Measurements from ENCODE around the gene CUX1.

DNA sequence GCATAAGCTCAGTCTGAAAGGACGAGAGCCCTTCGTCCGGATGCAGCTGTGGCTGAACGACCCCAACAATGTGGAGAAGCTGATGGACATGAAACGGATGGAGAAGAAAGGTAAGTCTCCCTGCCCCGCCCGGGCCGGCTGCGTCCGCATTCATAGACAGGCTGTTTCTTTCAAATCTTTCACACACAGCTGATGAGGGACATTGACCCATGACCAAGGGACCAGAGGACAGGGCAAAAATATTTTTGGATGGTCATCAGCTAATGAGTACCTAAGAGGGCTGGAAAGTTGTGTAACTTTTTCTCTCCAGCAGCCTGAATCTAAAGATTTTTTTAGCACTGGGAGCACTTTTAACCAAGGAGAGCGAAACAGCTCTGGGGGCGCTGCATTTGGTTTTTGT is 416.7 kb downstream of the CUX1 start:
- no peak for TF ChIP-seq RFX5 (IDR thresholded peaks at IDR 0.05; ENCODE audit: low read depth, low read length)
- no peak for TF ChIP-seq SMAD1 (CRISPR knock-in tag; IDR thresholded peaks at IDR 0.05; ENCODE audit: borderline replicate concordance, low read depth)
- no peak for TF ChIP-seq ERF (CRISPR knock-in tag; IDR thresholded peaks at IDR 0.05)
- no peak for TF ChIP-seq ZNF839 (CRISPR knock-in tag; IDR thresholded peaks at IDR 0.05; ENCODE audit: borderline replicate concordance)
- TF ChIP-seq, protein P1, sequence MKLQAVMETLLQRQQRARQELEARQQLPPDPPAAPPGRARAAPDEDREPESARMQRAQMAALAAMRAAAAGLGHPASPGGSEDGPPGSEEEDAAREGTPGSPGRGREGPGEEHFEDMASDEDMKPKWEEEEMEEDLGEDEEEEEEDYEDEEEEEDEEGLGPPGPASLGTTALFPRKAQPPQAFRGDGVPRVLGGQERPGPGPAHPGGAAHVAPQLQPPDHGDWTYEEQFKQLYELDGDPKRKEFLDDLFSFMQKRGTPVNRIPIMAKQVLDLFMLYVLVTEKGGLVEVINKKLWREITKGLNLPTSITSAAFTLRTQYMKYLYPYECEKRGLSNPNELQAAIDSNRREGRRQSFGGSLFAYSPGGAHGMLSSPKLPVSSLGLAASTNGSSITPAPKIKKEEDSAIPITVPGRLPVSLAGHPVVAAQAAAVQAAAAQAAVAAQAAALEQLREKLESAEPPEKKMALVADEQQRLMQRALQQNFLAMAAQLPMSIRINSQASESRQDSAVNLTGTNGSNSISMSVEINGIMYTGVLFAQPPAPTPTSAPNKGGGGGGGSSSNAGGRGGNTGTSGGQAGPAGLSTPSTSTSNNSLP (IDR thresholded peaks at IDR 0.05; ENCODE audit: low read depth, low read length) = no peak
- no peak for TF ChIP-seq JUND (CRISPR knock-in tag; IDR thresholded peaks at IDR 0.05)
- TF ChIP-seq TGIF2 (CRISPR knock-in tag; IDR thresholded peaks at IDR 0.05) = no peak
- TF ChIP-seq ZNF234 (CRISPR knock-in tag; conservative IDR thresholded peaks at IDR 0.05) = no peak
- no peak for TF ChIP-seq ZMYM2 (CRISPR knock-in tag; IDR thresholded peaks at IDR 0.05)
- TF ChIP-seq ZNF101 (CRISPR knock-in tag; IDR thresholded peaks at IDR 0.05; ENCODE audit: borderline replicate concordance, low read depth) = no peak
- no peak for TF ChIP-seq ZNF605 (CRISPR knock-in tag; IDR thresholded peaks at IDR 0.05)
- TF ChIP-seq, protein P2, sequence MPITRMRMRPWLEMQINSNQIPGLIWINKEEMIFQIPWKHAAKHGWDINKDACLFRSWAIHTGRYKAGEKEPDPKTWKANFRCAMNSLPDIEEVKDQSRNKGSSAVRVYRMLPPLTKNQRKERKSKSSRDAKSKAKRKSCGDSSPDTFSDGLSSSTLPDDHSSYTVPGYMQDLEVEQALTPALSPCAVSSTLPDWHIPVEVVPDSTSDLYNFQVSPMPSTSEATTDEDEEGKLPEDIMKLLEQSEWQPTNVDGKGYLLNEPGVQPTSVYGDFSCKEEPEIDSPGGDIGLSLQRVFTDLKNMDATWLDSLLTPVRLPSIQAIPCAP (CRISPR knock-in tag; IDR thresholded peaks at IDR 0.05; ENCODE audit: low read depth) = no peak
- TF ChIP-seq, protein P3, sequence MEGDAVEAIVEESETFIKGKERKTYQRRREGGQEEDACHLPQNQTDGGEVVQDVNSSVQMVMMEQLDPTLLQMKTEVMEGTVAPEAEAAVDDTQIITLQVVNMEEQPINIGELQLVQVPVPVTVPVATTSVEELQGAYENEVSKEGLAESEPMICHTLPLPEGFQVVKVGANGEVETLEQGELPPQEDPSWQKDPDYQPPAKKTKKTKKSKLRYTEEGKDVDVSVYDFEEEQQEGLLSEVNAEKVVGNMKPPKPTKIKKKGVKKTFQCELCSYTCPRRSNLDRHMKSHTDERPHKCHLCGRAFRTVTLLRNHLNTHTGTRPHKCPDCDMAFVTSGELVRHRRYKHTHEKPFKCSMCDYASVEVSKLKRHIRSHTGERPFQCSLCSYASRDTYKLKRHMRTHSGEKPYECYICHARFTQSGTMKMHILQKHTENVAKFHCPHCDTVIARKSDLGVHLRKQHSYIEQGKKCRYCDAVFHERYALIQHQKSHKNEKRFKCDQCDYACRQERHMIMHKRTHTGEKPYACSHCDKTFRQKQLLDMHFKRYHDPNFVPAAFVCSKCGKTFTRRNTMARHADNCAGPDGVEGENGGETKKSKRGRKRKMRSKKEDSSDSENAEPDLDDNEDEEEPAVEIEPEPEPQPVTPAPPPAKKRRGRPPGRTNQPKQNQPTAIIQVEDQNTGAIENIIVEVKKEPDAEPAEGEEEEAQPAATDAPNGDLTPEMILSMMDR (CRISPR knock-in tag; IDR thresholded peaks at IDR 0.05) = no peak
- TF ChIP-seq MXI1 (IDR thresholded peaks at IDR 0.05; ENCODE audit: borderline replicate concordance, low read depth, low read length) = no peak
